ENCODE measurements around the gene ASIC3. TPM values are rescaled to one million over a fixed set of nuclear protein-coding genes. Genes with fewer than 3 reads are reported as not detected.

ASIC3 gene
- total RNA-seq, 2 donors from 2014 or later = 2.8 to 4.7 TPM

DNA sequence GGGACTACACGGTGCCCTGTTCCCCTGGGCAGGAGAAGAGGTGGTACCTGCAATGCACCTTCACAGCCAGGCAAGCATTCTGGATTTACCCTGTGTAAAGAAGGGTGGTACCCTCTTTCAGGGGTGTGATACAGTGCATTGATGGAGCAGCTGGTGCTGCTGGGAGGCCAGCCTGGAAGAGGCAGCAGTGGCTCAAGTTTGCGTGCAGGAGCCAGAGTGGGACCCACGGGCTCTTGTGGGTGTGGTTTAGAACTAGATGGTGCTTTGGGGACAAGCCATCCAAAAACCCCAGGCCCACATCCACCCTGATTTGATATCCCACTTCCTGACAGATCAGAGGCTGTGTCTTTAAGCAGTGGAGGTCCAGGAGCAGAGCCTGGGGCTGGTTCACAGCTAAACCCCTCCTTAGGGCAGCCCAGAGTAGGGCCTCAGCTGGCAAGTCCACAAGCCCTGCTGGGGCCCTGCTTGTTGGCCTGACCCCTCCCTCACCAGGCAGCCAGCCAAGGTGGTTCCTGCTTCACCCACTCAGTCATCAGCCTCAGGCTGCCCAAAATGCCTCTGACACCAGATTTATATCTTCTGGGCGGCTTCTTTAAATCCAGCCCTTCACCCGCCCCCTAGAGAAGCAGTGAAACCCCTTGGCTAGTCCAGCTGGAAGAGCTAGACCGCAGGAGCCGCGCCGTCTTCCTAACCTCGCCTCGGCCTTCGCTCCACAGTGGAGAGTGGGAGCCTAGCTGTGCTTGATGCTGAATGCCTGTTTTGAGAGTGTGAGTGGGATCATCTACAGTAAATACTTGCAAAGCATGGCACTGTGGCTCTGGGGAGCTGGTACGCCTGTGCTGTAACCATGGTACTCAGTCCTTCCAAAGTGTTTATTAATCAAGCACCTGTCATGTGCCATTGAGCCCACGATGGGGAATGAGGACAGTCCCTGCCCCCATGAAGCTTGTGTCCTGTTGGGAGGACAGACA, 1.4 kb upstream of the ASIC3 start:
- Mint-ChIP-seq H3K27ac (no peak overlapping the region), H3K4me1 (ENCODE audit: low read depth in 2 of 2) (peaks cover 0 to 4% of the 10 kb centered on the region in 2 donors), H3K36me3 (no peaks in the 10 kb centered on the region), H3K9me3 (no peaks in the 10 kb centered on the region), H3K27me3 (no peaks in the 10 kb centered on the region), H3K4me3 (no peak overlapping the region)
- ATAC-seq (no peak), DNase-seq (ENCODE audit: low spot score) (no peak)

DNA sequence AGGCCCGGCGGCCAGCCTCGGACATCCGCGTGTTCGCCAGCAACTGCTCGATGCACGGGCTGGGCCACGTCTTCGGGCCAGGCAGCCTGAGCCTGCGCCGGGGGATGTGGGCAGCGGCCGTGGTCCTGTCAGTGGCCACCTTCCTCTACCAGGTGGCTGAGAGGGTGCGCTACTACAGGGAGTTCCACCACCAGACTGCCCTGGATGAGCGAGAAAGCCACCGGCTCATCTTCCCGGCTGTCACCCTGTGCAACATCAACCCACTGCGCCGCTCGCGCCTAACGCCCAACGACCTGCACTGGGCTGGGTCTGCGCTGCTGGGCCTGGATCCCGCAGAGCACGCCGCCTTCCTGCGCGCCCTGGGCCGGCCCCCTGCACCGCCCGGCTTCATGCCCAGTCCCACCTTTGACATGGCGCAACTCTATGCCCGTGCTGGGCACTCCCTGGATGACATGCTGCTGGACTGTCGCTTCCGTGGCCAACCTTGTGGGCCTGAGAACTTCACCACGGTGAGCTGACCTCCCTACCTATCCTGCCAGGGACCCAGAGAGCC, 656 bp downstream of the ASIC3 start:
- Mint-ChIP-seq H3K27ac (no peak overlapping the region), H3K4me3 (no peak overlapping the region), H3K27me3 (peaks cover 3 to 8% of the 10 kb centered on the region in 2 donors), H3K9me3 (no peaks in the 10 kb centered on the region), H3K36me3 (no peaks in the 10 kb centered on the region), H3K4me1 (ENCODE audit: low read depth in 2 of 2) (peaks cover 0 to 8% of the 10 kb centered on the region in 2 donors)
- DNase-seq (ENCODE audit: low spot score) (no peak), ATAC-seq (no peak)

DNA sequence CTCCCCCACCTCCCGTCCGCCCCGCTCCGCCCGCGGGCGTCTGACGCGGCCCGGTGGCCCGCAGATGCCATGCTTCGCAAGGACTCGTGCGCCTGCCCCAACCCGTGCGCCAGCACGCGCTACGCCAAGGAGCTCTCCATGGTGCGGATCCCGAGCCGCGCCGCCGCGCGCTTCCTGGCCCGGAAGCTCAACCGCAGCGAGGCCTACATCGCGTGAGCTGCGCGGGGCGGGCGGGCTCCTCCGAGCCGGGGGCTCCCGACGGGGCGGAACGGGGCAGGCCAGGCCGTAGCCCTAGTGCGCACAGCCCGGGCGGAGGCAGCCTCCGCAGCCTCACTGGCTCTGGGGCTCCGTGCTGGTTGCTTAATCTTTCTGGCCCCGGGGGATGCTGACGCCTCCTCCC, 2.8 kb downstream of the ASIC3 start:
- Mint-ChIP-seq H3K27me3 (peaks cover 3 to 8% of the 10 kb centered on the region in 2 donors), H3K4me1 (ENCODE audit: low read depth in 2 of 2) (peaks cover 0 to 8% of the 10 kb centered on the region in 2 donors), H3K36me3 (no peaks in the 10 kb centered on the region), H3K9me3 (no peaks in the 10 kb centered on the region), H3K27ac (no peak overlapping the region), H3K4me3 (no peak overlapping the region)
- peak; percentile 56 to 61 for ATAC-seq
- no peak for DNase-seq (ENCODE audit: low spot score)

DNA sequence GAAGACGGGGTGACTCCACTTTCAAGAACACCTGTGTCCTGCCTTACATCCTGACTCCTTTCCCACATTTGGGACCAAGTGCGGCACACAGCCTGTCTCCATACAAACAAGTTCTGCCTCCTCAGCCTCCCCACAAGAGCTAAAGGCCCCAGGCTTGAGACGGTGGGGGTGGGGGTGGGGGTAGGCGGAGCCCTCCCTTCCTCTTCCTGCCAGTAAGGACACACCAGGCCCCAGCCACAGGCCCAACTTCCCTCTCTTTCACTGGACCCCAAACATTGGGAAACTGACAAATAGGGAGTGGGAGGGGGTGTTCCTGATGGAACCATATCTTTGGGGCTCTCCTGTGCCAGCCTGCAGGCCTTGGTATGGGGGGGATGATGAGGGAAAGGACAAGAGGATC, 4.8 kb downstream of the ASIC3 start:
- Mint-ChIP-seq H3K27ac (no peak overlapping the region), H3K36me3 (no peaks in the 10 kb centered on the region), H3K9me3 (no peaks in the 10 kb centered on the region), H3K27me3 (peaks cover 3 to 8% of the 10 kb centered on the region in 2 donors), H3K4me3 (no peak overlapping the region), H3K4me1 (ENCODE audit: low read depth in 2 of 2) (peaks cover 9 to 11% of the 10 kb centered on the region in 2 donors)
- ATAC-seq (no peak), DNase-seq (ENCODE audit: low spot score) (no peak)

DNA sequence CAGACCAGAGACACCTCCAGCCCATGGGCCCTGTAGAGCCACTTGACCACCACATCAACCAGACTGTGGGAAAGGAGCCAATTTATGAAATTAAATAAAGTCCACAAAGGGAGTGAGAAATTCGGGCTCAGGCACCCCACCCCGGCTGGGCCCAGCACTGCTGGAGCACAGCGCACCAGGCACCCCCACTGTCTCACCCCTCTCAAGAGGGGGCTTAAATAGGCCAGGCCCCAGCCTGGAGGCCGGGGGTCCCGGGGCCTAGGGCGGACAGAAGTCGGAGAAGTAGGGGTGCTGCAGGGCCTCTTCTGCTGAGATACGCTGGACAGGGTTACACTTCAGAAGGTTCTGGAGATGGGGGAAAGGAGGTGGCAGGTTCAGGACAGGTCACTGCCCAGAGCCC, 5.4 kb downstream of the ASIC3 start:
- Mint-ChIP-seq H3K4me1 (ENCODE audit: low read depth in 2 of 2) (peaks cover 13 to 15% of the 10 kb centered on the region in 2 donors), H3K27me3 (peaks cover 3 to 8% of the 10 kb centered on the region in 2 donors), H3K4me3 (no peak overlapping the region), H3K36me3 (no peaks in the 10 kb centered on the region), H3K27ac (no peak overlapping the region), H3K9me3 (no peaks in the 10 kb centered on the region)
- no peak for DNase-seq (ENCODE audit: low spot score)
- no peak for ATAC-seq

DNA sequence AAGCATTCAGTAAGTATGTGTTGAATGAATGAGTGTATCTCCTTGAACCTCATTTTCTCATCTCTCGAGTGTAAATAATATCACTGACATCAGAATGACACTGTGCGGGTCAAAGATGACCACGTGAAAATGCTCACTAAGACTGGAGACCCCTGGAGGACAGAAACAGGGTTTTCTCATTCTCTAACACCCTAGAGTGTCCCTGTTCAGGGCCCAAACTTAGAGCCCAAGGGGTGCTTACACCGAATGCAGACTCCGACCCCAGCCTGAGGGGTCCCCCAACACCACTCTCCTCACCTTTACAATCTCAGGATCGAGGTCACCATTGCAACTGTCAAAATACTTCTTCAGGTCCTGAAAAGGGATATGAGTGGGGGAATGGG, 7.9 kb downstream of the ASIC3 start:
- H3K36me3 Mint-ChIP-seq = no peaks in the 10 kb centered on the region
- ATAC-seq = no peak
- H3K4me1 Mint-ChIP-seq (ENCODE audit: low read depth in 2 of 2) = peaks cover 21 to 22% of the 10 kb centered on the region in 2 donors
- no peak for DNase-seq (ENCODE audit: low spot score)
- peaks cover 3 to 8% of the 10 kb centered on the region in 2 donors for H3K27me3 Mint-ChIP-seq
- no peaks in the 10 kb centered on the region for H3K9me3 Mint-ChIP-seq
- peak overlapping the region; percentile 93 for H3K4me3 Mint-ChIP-seq
- no peak overlapping the region for H3K27ac Mint-ChIP-seq

DNA sequence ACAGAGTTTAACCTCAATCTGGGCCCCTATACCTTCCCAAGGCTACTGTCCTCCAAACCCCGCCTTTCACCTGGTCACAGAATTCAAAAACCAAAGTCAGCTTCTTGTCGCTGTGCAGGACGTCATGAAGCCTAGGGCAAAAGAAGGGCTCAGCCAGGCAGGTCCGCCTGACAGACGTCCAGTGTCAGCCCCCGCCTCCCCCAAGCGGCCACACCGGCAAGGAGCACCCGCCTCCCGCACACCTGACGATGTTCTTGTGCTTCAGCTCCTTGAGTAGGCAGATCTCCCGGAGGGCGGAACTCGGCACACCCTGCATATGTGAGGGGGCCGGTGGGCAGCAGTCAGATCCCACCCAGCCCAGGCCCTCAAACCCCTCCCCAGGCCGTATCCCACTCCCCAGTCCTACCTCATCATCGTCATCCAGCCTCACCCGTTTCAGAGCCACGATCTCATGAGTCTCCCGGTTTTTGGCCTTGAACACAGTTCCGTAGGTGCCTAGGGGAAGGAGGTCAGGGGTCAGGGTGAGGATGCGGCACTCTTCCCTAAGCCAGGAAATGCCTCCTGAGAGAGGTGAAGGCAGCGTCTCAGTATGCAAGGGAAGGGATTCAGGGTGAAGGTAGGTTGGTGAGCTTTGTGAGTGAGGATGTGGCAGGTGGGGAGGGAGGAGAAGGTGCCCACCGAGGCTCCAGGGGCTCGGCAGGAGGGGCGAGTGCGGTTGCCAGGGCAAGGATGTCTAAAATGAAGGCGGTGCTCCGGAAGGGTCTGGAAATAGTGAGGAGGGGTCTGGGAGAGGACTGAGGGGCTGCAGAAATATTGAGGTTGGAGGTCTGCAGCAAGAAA, 8.6 kb downstream of the ASIC3 start:
- Mint-ChIP-seq H3K9me3 (no peaks in the 10 kb centered on the region), H3K27me3 (peaks cover 3 to 8% of the 10 kb centered on the region in 2 donors), H3K4me1 (ENCODE audit: low read depth in 2 of 2) (peaks cover 27 to 28% of the 10 kb centered on the region in 2 donors), H3K4me3 (peak overlapping the region; percentile 93), H3K27ac (peak overlapping the region; percentile 83 to 92), H3K36me3 (no peaks in the 10 kb centered on the region)
- no peak for ATAC-seq
- no peak for DNase-seq (ENCODE audit: low spot score)

DNA sequence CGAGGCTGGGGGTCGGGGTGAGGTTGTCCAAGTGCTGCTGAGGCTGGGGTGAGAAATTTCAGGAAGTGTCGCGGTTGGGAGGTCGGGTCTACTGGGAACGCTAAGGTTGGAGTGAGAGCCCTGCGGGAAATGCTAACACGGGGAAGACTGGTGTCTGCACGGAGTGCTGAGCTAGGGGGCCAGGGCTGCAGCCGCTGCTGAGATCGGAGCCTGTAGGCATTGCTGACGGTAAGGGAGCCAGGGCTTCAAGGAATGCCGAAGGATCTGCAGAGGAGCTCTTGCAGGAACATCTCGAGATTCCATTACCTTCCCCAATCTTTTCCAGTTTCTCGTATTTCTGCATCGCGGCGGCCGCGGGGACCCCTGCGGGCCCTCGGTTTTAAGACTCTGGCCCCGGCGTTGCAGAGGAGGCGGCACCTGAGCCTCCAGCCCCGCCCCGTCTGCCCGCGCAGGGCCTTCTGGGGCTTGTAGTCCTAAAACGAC, 9.2 kb downstream of the ASIC3 start, which contains the start of gene CDK5:
Gene CDK5 (minus strand): TSS at position 392 of the 483 bp plus-strand sequence. CDS start 49 bp downstream, at position 343.
- H3K36me3 Mint-ChIP-seq = no peaks in the 10 kb centered on the region
- H3K27me3 Mint-ChIP-seq = peaks cover 2 to 4% of the 10 kb centered on the region in 2 donors
- ATAC-seq (peak in 1 of 2 donors; percentile 1), DNase-seq (ENCODE audit: low spot score) (no peak)
- peak within 1 kb of the TSS; percentile 83 to 92 for H3K27ac Mint-ChIP-seq
- H3K4me3 Mint-ChIP-seq = peak within 1 kb of the TSS; percentile 93
- no peaks in the 10 kb centered on the region for H3K9me3 Mint-ChIP-seq
- H3K4me1 Mint-ChIP-seq (ENCODE audit: low read depth in 2 of 2) = peaks cover 27 to 28% of the 10 kb centered on the region in 2 donors

DNA sequence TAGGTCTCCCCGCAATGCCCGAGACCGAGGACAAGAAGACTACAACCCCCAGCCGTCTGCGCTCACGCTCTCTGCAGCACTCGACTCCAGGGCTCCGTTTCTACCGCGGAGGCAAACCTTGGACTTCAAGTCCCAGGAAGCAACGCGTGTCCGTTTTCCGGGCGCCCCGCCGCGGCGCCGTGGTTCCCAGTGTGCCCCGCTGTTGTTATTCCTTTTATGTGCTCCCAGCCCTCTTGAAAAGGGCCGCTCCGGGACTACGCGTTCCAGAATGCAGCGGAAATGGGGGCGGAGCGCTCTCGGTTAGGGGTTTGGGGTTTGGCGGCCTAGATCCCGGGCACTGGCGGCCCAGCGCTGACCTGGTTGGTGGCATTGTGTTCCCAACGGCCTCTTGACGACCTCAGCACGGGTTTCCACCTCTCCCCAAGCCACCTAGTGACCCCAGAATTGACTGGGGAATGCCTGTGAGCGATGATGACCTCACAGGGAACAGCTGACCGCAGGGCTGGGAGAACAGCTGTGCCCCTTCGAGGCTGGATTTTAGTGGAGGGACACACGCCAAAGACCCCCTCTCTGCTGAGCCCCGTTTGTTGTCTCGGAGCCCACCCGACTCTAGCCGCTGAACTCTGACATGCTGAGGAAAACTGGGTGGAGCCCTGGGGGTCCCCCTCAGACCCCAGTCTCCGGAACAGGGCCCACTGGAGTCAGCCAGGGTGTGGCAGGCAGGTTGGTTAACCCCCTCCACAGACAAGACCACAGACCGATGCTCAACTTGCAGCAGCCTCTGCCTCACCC, 9.9 kb downstream of the ASIC3 start:
- Mint-ChIP-seq H3K9me3 (no peaks in the 10 kb centered on the region), H3K36me3 (no peaks in the 10 kb centered on the region), H3K27me3 (no peaks in the 10 kb centered on the region), H3K27ac (peak overlapping the region; percentile 83 to 92), H3K4me1 (ENCODE audit: low read depth in 2 of 2) (peaks cover 25 to 28% of the 10 kb centered on the region in 2 donors), H3K4me3 (peak overlapping the region; percentile 93)
- peak; percentile 95 to 97 for ATAC-seq
- DNase-seq (ENCODE audit: low spot score) = peak; percentile 98

DNA sequence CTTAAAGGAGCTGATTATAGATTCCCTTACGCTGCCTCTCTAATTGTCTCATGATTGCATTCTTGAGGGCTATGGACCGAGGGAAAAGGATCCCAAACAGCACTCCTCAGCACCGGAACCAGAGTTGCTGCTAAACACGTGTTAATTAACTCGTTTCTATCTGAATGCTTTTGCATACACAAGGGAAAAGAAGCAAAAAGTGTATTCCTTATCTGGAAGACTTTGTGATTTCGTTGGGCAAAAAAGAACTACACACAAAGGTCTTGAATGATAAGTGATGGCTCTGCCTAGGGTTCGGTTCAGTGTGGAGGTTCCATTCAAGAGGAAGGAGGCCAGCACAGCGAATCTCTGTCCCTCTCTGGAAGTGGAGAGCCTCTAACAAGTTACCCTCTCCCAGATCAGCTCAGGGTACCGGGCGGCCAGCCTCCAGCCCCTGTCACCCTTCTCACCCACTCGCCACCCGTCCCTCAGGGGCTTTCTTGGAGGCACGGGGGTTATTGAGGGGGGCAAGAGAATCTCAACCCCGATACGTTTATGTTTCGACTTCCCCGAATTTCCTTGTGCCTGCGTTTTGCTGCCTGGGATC, 10.5 kb downstream of the ASIC3 start:
- no peaks in the 10 kb centered on the region for H3K27me3 Mint-ChIP-seq
- peak overlapping the region; percentile 83 to 92 for H3K27ac Mint-ChIP-seq
- DNase-seq (ENCODE audit: low spot score) (no peak), ATAC-seq (no peak)
- peak overlapping the region; percentile 93 for H3K4me3 Mint-ChIP-seq
- no peaks in the 10 kb centered on the region for H3K9me3 Mint-ChIP-seq
- H3K4me1 Mint-ChIP-seq (ENCODE audit: low read depth in 2 of 2) = peaks cover 25 to 28% of the 10 kb centered on the region in 2 donors
- no peaks in the 10 kb centered on the region for H3K36me3 Mint-ChIP-seq

DNA sequence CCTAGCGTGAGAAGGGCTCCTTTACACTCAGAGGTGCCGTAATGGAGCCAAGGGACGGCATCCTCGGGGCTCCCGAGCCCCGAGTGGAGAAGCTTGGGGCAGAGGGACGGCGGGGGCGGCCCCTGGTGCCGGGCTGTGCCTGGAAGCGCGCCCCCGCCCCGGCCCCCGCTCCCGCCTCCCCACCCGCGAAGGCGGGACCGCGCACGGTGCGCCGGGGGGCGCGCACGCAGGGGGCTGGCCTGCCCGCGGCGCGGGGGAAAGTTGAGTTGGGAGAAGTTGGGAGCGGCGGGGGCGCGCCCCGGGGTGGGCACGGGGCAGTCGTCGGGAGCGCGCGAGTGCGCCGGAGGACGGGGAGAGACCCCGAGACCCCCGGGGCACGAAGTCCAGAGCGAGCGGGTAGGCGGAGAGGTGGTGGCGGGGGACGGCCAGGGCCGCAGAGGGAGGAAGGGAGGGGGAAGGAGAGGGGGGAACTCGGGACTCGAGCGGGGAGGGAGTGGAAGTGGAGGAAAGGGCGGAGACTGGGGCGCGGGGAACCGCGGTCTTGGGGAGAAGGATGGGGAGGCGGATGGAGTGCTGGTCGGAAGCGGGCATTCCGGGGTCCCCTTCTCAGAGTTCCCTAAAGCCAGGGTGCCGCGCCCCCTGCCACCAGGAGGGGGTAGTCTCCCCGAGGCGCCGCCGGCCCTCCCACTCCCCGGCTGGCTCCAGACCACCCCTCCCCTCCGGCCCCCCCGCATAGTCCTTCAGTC, 11.2 kb downstream of the ASIC3 start, which contains the start of gene SLC4A2:
Gene SLC4A2 (plus strand): TSS at position 223 of the 746 bp plus-strand sequence. CDS start 2,399 bp downstream, outside the sequence.
- peak; percentile 84 for DNase-seq (ENCODE audit: low spot score)
- H3K27me3 Mint-ChIP-seq = no peaks in the 10 kb centered on the region

DNA sequence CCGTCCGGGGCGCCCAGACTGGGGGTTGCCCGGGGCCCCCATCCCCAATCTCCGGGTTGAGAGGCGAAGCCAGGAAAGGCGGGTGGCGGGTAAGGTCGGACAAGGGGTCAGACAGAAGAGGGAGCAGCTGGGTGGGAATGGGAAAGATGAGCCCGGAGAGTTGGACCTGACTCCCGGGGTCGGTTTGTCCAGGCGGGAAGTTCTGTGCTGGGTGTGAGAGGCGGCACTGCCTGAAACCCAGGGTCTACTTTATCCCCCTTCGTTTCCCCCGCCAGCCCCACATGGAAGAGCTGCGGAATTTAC, 11.7 kb downstream of the ASIC3 start:
- DNase-seq (ENCODE audit: low spot score) (no peak), ATAC-seq (no peak)
- peak overlapping the region in 1 of 2 donors; percentile 92 for H3K27ac Mint-ChIP-seq
- H3K4me1 Mint-ChIP-seq (ENCODE audit: low read depth in 2 of 2) = peaks cover 25 to 28% of the 10 kb centered on the region in 2 donors
- H3K4me3 Mint-ChIP-seq = peak overlapping the region; percentile 93
- H3K27me3 Mint-ChIP-seq = no peaks in the 10 kb centered on the region
- no peaks in the 10 kb centered on the region for H3K9me3 Mint-ChIP-seq
- no peaks in the 10 kb centered on the region for H3K36me3 Mint-ChIP-seq

More for the DNA sequence above, 11.2 kb downstream of the ASIC3 start, which contains the start of gene SLC4A2:
- H3K27ac Mint-ChIP-seq = peak within 1 kb of the TSS; percentile 83 to 92
- ATAC-seq = peak; percentile 63 to 69
- no peaks in the 10 kb centered on the region for H3K9me3 Mint-ChIP-seq
- no peaks in the 10 kb centered on the region for H3K36me3 Mint-ChIP-seq
- peak within 1 kb of the TSS; percentile 93 for H3K4me3 Mint-ChIP-seq
- H3K4me1 Mint-ChIP-seq (ENCODE audit: low read depth in 2 of 2) = peaks cover 25 to 28% of the 10 kb centered on the region in 2 donors
